ENCODE measurements around the gene CMTM7. TPM values are rescaled to one million over a fixed set of nuclear protein-coding genes. Genes with fewer than 3 reads are reported as not detected.
"Not testable (repeated sequence)": the region's sequence is repeated elsewhere in the genome, so short reads cannot be mapped to it uniquely, and the experiment has no call there.

CMTM7 gene
- total and polyA plus RNA-seq, 4 donors = 2.0 to 17.3 (median 8.4) TPM

DNA sequence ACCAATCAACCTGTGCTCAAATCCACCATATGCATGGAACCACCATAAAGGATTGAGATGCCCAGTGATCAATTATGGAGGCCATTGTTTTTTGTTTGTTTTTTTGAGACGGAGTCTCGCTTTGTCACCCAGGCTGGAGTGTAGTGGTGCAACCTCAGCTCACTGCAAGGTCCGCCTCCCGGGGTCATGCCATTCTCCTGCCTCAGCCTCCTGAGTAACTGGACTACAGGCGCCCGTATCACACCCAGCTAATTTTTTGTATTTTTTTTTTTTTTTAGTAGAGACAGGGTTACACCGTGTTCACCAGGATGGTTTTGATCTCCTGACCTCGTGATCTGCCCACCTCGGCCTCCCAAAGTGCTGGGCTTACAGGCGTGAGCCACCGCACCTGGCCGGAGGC, 80.5 kb downstream of the CMTM7 start:
- not testable (repeated sequence) for H3K27me3 ChIP-seq (ENCODE audit: control insufficient read depth in 1 of 2, insufficient read depth in 2 of 2, low read length in 1 of 2); H3K27ac ChIP-seq (ENCODE audit: low read depth in 1 of 2, low read length in 2 of 2); H3K4me1 ChIP-seq (ENCODE audit: control insufficient read depth in 1 of 2, insufficient read depth in 2 of 2, low read length in 2 of 2); DNase-seq; H3K4me3 ChIP-seq (ENCODE audit: low read length in 2 of 2); ATAC-seq (ENCODE audit: low FRiP score); H3K9me3 ChIP-seq (ENCODE audit: control insufficient read depth, low read length); H3K36me3 ChIP-seq (ENCODE audit: control insufficient read depth in 1 of 2, insufficient read depth in 2 of 2, low read length in 1 of 2)
- intact Hi-C loops (cut with DNase I) = loop anchor here in 1 of 2 donors (5.0 kb wide), 1 partner anchor 95 kb away; no protein-coding TSS in a partner anchor
- 92 to 94% methylated on average over 12 of the region's 12 CpGs for WGBS, 2 donors

DNA sequence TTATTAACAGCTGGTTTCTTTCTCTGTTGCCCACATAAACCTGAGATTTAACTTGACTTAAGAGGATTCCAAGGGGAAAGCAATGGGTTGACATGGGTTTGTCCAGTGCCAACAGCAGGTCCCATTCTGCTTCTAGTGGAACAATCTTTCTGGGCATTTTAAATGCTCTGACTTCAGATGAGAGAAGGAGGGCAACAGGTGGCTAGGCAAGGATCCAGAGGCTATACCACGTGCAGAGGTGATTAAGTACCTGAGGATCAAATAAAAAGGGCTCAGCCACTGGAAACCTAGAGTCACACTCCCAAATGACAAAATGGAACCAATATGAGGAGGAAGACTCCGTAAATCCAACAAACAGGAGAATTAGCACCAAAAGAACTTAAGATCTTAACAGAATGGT, 82.5 kb downstream of the CMTM7 start:
- H3K4me3 ChIP-seq (ENCODE audit: low read length in 2 of 2) = no peak overlapping the region
- no peaks in the 10 kb centered on the region for H3K9me3 ChIP-seq (ENCODE audit: control insufficient read depth, low read length)
- WGBS, 2 donors = 96 to 100% methylated on average over 2 of the region's 2 CpGs
- H3K27ac ChIP-seq (ENCODE audit: low read depth in 1 of 2, low read length in 2 of 2) = no peak overlapping the region
- no peaks in the 10 kb centered on the region for H3K36me3 ChIP-seq (ENCODE audit: control insufficient read depth in 1 of 2, insufficient read depth in 2 of 2, low read length in 1 of 2)
- DNase-seq (no peak), ATAC-seq (ENCODE audit: low FRiP score) (no peak)
- no peaks in the 10 kb centered on the region for H3K27me3 ChIP-seq (ENCODE audit: control insufficient read depth in 1 of 2, insufficient read depth in 2 of 2, low read length in 1 of 2)
- H3K4me1 ChIP-seq (ENCODE audit: control insufficient read depth in 1 of 2, insufficient read depth in 2 of 2, low read length in 2 of 2) = no peaks in the 10 kb centered on the region
- intact Hi-C loops (cut with DNase I) = loop anchor here in 1 of 2 donors (5.0 kb wide), 1 partner anchor 97 kb away; no protein-coding TSS in a partner anchor

DNA sequence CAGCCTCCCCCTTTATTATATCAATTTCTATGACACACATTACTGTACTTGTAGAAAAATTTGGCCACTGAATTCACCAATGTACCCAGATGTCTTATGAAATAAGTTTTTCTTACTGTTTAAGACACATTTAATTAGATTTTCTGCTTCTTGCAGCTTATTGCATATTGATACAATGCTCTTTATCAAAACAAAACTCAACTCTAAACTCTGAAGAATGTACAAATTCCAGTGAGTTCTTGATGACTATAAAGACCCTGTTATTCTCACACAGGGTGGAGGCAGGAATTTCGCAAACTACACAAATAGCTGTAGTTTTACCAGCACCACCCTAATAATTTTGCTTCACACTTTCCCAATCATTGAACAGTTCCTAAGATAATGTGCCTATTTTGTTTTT, 89.0 kb downstream of the CMTM7 start:
- ATAC-seq (ENCODE audit: low FRiP score) (no peak), DNase-seq (no peak)
- H3K4me1 ChIP-seq (ENCODE audit: control insufficient read depth in 1 of 2, insufficient read depth in 2 of 2, low read length in 2 of 2) = no peaks in the 10 kb centered on the region
- no peak overlapping the region for H3K4me3 ChIP-seq (ENCODE audit: low read length in 2 of 2)
- intact Hi-C loops (cut with DNase I) = no loop called here
- H3K36me3 ChIP-seq (ENCODE audit: control insufficient read depth in 1 of 2, insufficient read depth in 2 of 2, low read length in 1 of 2) = no peaks in the 10 kb centered on the region
- H3K9me3 ChIP-seq (ENCODE audit: control insufficient read depth, low read length) = no peaks in the 10 kb centered on the region
- H3K27me3 ChIP-seq (ENCODE audit: control insufficient read depth in 1 of 2, insufficient read depth in 2 of 2, low read length in 1 of 2) = no peaks in the 10 kb centered on the region
- WGBS, 2 donors = 96 to 97% methylated on average over 1 of the region's 1 CpG
- H3K27ac ChIP-seq (ENCODE audit: low read depth in 1 of 2, low read length in 2 of 2) = no peak overlapping the region

DNA sequence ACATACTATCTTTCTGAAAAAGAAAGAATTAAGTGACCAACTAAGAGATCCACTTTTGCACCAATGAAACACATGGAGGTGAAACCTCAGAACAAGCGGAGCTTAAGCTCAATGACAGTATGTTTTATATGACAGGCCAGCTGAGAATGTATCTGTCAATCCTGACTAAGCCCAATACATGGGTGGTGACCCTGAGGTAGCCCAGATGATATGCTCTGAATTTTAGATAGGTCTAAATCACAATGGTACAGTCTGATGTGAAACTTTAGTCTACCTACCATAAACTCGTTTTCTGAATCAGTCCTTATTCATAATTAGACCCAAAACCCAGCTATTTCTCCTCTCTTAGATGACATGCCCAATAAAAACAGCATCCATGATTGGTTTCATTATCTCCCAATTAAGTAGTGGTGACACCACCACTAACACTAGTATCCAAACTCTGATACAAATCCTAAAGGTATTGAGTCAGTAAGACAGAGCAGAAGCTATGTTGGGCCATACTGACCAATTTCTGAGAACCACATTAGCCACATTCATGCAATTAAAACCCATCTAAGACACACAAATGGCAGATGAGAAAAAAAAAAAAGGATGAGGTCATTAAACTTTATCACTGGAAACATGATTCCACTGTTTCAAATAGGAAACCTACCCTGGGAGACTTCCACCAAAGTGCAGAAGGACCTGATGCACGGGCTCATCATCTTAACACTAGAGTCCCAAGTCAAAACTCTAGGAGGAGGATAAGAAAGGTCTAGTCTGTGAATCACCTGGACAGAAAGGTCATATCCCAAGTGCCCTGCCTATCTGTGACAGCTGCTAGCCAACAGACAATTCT, 90.4 kb downstream of the CMTM7 start:
- ATAC-seq (ENCODE audit: low FRiP score) (no peak), DNase-seq (no peak)
- no peaks in the 10 kb centered on the region for H3K36me3 ChIP-seq (ENCODE audit: control insufficient read depth in 1 of 2, insufficient read depth in 2 of 2, low read length in 1 of 2)
- no peak overlapping the region for H3K4me3 ChIP-seq (ENCODE audit: low read length in 2 of 2)
- intact Hi-C loops (cut with DNase I) = no loop called here
- no peak overlapping the region for H3K27ac ChIP-seq (ENCODE audit: low read depth in 1 of 2, low read length in 2 of 2)
- H3K4me1 ChIP-seq (ENCODE audit: control insufficient read depth in 1 of 2, insufficient read depth in 2 of 2, low read length in 2 of 2) = no peaks in the 10 kb centered on the region
- no peaks in the 10 kb centered on the region for H3K9me3 ChIP-seq (ENCODE audit: control insufficient read depth, low read length)
- H3K27me3 ChIP-seq (ENCODE audit: control insufficient read depth in 1 of 2, insufficient read depth in 2 of 2, low read length in 1 of 2) = no peaks in the 10 kb centered on the region
- 96 to 97% methylated on average over 3 of the region's 3 CpGs for WGBS, 2 donors

DNA sequence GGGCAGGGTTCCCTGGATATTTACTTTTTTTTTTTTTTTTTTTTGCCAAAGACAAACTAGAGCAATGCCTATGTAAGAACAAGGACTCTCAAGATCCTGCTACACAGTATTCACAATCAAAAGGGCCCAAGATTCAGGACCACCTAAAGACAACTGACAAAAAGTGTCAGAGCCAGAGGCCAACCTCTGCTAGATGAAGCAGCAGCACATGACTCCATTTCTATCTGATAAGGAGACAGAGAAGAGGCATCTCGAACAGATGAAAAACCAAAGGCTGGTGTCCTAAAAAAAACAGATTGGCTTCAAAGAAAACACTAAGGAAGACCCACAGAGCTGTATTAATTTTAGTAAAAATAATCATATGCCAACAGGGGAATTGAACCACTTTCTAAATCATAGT, 91.0 kb downstream of the CMTM7 start:
- Histone ChIP-seq H3K27ac (ENCODE audit: low read depth in 1 of 2, low read length in 2 of 2) (no peak overlapping the region), H3K4me1 (ENCODE audit: control insufficient read depth in 1 of 2, insufficient read depth in 2 of 2, low read length in 2 of 2) (no peaks in the 10 kb centered on the region), H3K27me3 (ENCODE audit: control insufficient read depth in 1 of 2, insufficient read depth in 2 of 2, low read length in 1 of 2) (no peaks in the 10 kb centered on the region), H3K9me3 (ENCODE audit: control insufficient read depth, low read length) (no peaks in the 10 kb centered on the region), H3K4me3 (ENCODE audit: low read length in 2 of 2) (no peak overlapping the region), H3K36me3 (ENCODE audit: control insufficient read depth in 1 of 2, insufficient read depth in 2 of 2, low read length in 1 of 2) (no peaks in the 10 kb centered on the region)
- DNase-seq = no peak
- WGBS, 2 donors = 95 to 97% methylated on average over 1 of the region's 1 CpG
- intact Hi-C loops (cut with DNase I) = no loop called here
- ATAC-seq (ENCODE audit: low FRiP score) = no peak

DNA sequence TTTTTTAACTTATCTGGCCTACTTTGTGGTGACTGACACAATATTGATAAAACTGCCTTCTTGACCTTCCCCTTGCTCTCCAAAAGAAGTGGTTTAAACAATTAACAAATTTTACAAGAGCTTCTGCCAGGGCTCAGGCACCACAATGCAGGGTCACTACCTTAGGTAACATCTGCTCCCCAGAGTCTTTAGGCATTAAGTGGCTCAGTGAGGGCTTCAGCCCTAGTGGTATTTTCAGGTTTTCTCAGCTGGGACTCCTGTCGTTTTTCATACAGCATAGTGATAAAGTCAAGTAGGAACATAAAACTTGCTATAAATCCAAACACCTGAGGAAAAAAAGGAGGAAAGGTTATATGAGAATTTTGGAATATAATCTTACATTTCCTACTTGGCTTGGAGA, 92.1 kb downstream of the CMTM7 start:
- H3K27me3 ChIP-seq (ENCODE audit: control insufficient read depth in 1 of 2, insufficient read depth in 2 of 2, low read length in 1 of 2) = no peaks in the 10 kb centered on the region
- H3K9me3 ChIP-seq (ENCODE audit: control insufficient read depth, low read length) = no peaks in the 10 kb centered on the region
- H3K4me1 ChIP-seq (ENCODE audit: control insufficient read depth in 1 of 2, insufficient read depth in 2 of 2, low read length in 2 of 2) = no peaks in the 10 kb centered on the region
- DNase-seq (no peak), ATAC-seq (ENCODE audit: low FRiP score) (no peak)
- no peak overlapping the region for H3K4me3 ChIP-seq (ENCODE audit: low read length in 2 of 2)
- H3K36me3 ChIP-seq (ENCODE audit: control insufficient read depth in 1 of 2, insufficient read depth in 2 of 2, low read length in 1 of 2) = no peaks in the 10 kb centered on the region
- H3K27ac ChIP-seq (ENCODE audit: low read depth in 1 of 2, low read length in 2 of 2) = no peak overlapping the region
- WGBS, 2 donors = 63 to 65% methylated on average over 1 of the region's 1 CpG
- intact Hi-C loops (cut with DNase I) = no loop called here

DNA sequence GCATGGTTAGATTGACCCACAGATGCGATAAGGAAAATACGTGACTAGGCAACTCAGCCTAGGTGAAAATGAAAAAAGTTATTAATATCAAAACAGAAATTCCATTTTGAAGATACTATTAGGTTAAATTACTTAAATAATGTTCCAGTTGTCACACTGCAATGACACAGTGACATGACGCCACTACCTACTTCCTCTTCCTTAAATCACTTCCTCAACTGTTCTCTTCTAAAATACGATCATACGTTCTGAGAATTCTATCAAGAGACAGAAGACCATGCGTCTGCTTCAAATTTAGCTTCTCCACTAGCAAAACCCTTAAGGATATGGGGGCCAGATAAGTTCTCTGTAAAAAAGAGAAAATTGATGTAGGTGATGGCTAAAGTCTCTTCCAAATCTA, 92.8 kb downstream of the CMTM7 start:
- ATAC-seq (ENCODE audit: low FRiP score) = no peak
- 94 to 95% methylated on average over 6 of the region's 6 CpGs for WGBS, 2 donors
- Histone ChIP-seq H3K4me1 (ENCODE audit: control insufficient read depth in 1 of 2, insufficient read depth in 2 of 2, low read length in 2 of 2) (no peaks in the 10 kb centered on the region), H3K27me3 (ENCODE audit: control insufficient read depth in 1 of 2, insufficient read depth in 2 of 2, low read length in 1 of 2) (no peaks in the 10 kb centered on the region), H3K9me3 (ENCODE audit: control insufficient read depth, low read length) (no peaks in the 10 kb centered on the region), H3K27ac (ENCODE audit: low read depth in 1 of 2, low read length in 2 of 2) (no peak overlapping the region), H3K36me3 (ENCODE audit: control insufficient read depth in 1 of 2, insufficient read depth in 2 of 2, low read length in 1 of 2) (no peaks in the 10 kb centered on the region), H3K4me3 (ENCODE audit: low read length in 2 of 2) (no peak overlapping the region)
- no peak for DNase-seq
- intact Hi-C loops (cut with DNase I) = no loop called here

DNA sequence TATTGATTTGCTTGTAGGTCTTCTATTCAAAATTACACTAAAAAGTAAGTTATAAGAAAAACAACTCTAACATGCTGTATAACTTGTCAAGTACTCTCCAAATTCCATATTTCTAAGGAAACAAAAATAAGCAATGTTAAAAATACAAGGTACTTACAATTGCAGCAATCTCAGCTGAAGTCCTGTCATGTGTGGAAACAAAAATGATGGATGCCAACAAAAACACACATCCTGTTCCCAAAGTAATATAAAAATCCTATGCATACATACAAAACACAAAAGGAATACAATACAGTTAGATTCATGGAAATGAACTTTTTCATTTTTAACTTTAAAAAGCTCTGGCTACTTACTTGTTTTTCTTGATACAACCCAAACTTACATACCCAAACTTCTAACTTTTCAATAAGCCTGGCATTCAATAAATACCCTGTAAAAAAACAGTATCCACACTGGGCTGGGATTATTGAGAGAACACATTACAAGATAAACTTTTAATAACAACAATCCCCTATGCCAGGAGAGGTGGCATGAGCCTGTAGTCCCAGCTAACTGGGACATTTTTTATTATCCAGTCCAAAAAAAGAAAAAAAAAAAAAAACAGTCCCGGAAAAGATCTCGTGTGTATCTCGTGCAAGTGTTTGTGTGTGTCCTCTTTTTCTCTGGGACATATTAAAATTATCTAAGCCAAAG, 96.3 kb downstream of the CMTM7 start:
- intact Hi-C loops (cut with DNase I) = no loop called here
- no peaks in the 10 kb centered on the region for H3K36me3 ChIP-seq (ENCODE audit: control insufficient read depth in 1 of 2, insufficient read depth in 2 of 2, low read length in 1 of 2)
- H3K27me3 ChIP-seq (ENCODE audit: control insufficient read depth in 1 of 2, insufficient read depth in 2 of 2, low read length in 1 of 2) = no peaks in the 10 kb centered on the region
- H3K4me3 ChIP-seq (ENCODE audit: low read length in 2 of 2) = no peak overlapping the region
- H3K4me1 ChIP-seq (ENCODE audit: control insufficient read depth in 1 of 2, insufficient read depth in 2 of 2, low read length in 2 of 2) = no peaks in the 10 kb centered on the region
- no peak overlapping the region for H3K27ac ChIP-seq (ENCODE audit: low read depth in 1 of 2, low read length in 2 of 2)
- WGBS, 2 donors = 5 to 11% methylated on average over 3 of the region's 3 CpGs
- no peak for DNase-seq
- ATAC-seq (ENCODE audit: low FRiP score) = no peak
- H3K9me3 ChIP-seq (ENCODE audit: control insufficient read depth, low read length) = no peaks in the 10 kb centered on the region

All from aorta (tissue), 5 donors.